Stomach (tissue), 9 donors: Measurements from ENCODE around the gene NT5DC4. TPM values are rescaled to one million over a fixed set of nuclear protein-coding genes. Genes with fewer than 3 reads are reported as not detected.

ENCODE experiments used
- DNase-seq, 2 donors: peaks; one replicate each; pipeline versions ENCODE4 v3.0.0 to v3.0.0-alpha.2; 2013 to 2019
- H3K27ac ChIP-seq, 5 donors: fragments of 200-600 bp in 4 of 5; sonication (generic) in 4 of 5; one replicate each; pipeline ENCODE4 v1.5.1; 2013 to 2019; ENCODE audit warnings: mild to moderate bottlenecking in 1 of 5, moderate library complexity in 1 of 5
- H3K27me3 ChIP-seq, 3 donors: fragments of 200-600 bp; sonication (generic); one replicate each; pipeline ENCODE4 v1.5.1; 2017 to 2019; ENCODE audit warnings: mixed run types in 1 of 3
- H3K36me3 ChIP-seq, 4 donors: fragments of 200-600 bp; sonication (generic); 1 replicate in 3 of 4; 2 replicates in 1 of 4; pipeline ENCODE4 v1.5.1; 2016 to 2019
- H3K4me1 ChIP-seq, 4 donors: fragments of 200-600 bp; sonication (generic); one replicate each; pipeline ENCODE4 v1.5.1; 2016 to 2019
- H3K4me3 ChIP-seq, 4 donors: fragments of 200-600 bp; sonication (generic) in 3 of 4; one replicate each; pipeline ENCODE4 v1.5.1; 2016 to 2019; ENCODE audit warnings: mild to moderate bottlenecking in 1 of 4
- H3K9me3 ChIP-seq, 4 donors: fragments of 200-600 bp; sonication (generic); one replicate each; pipeline ENCODE4 v1.5.1; 2016 to 2019
- CTCF ChIP-seq, 7 experiments: fragments of 450-650 bp in 4 of 7; fragments of 200-600 bp in 3 of 7; sonication (generic) in 3 of 7; IDR thresholded peaks; one replicate each; pipeline ENCODE4 v1.5.1; 2016 to 2019; ENCODE audit warnings: antibody characterized with exemption in 7 of 7, control low read depth in 2 of 7, mild to moderate bottlenecking in 1 of 7
- EP300 ChIP-seq: sonication (generic); formaldehyde crosslinking; IDR thresholded peaks from one replicate; pipeline ENCODE4 v1.6.1; 2017; ENCODE audit warnings: antibody characterized with exemption
- POLR2A ChIP-seq, 4 donors: fragments of 450-650 bp; IDR thresholded peaks; one replicate each; pipeline ENCODE4 v1.6.1; 2016; ENCODE audit warnings: antibody characterized with exemption in 4 of 4, control low read depth in 2 of 4, mild to moderate bottlenecking in 1 of 4, moderate library complexity in 1 of 4
- POLR2AphosphoS5 ChIP-seq, 3 donors: sonication (generic); formaldehyde crosslinking; IDR thresholded peaks; one replicate each; pipeline ENCODE4 v1.6.1; 2016; ENCODE audit warnings: antibody characterized with exemption in 3 of 3
- WGBS, 5 donors: extraction: QIAGEN DNeasy Blood & Tissue Kit in 3 of 5; methylation state at CpG; one replicate each; pipeline versions ENCODE4 v1.1.5 to v1.1.7; 2013 to 2018; 5-methylcytosine and 5-hydroxymethylcytosine counted together
- intact Hi-C: fragments of 100-400 bp; cut with DNase I; formaldehyde crosslinking; loops from one replicate; pipeline ENCODE4 v1.15.1; 2023; ENCODE audit warnings: low total_unique reads
- polyA plus RNA-seq, 3 donors: library from polyadenylated mRNA; stranded (reverse); fragments of 200-250 nt; gene quantifications; one replicate each; pipeline ENCODE4 v1.2.3, GENCODE V29; 2013
- total RNA-seq, 5 donors: library from RNA; depleted of rRNA; stranded (reverse); fragments of >200 nt; gene quantifications; one replicate each; pipeline versions ENCODE4 v1.1.0 to v1.2.3, GENCODE V29; 2014 to 2016
- donor health status: healthy with polysubstance abuse.
- donor health status: Bipolar disorder and iron deficiency.
- donor health status: healthy.

The NT5DC4 gene
- total and polyA plus RNA-seq, 8 donors, result not detected

GRCh38 chr2:112772322-112772721, 51.5 kb downstream of the NT5DC4 start:
- peaks cover 0 to 8% (median 0%) of the 10 kb centered on the region in 4 donors for H3K4me1 ChIP-seq
- H3K27ac ChIP-seq, result no peak overlapping the region
- intact Hi-C loops, result no loop called here
- no peaks in the 10 kb centered on the region for H3K9me3 ChIP-seq
- no peak overlapping the region for H3K4me3 ChIP-seq
- no peak for DNase-seq
- no peaks in the 10 kb centered on the region for H3K27me3 ChIP-seq
- 65 to 73% (median 69%) methylated on average over 4 of the region's 4 CpGs for WGBS, 5 donors
- no peak for TF ChIP-seq CTCF (IDR thresholded peaks at IDR 0.05)
- TF ChIP-seq POLR2AphosphoS5 (IDR thresholded peaks at IDR 0.05), result no peak
- TF ChIP-seq POLR2A (IDR thresholded peaks at IDR 0.05), result no peak
- no peak for TF ChIP-seq EP300
- no peaks in the 10 kb centered on the region for H3K36me3 ChIP-seq

- Histone ChIP-seq H3K9me3 (no peaks in the 10 kb centered on the region), H3K36me3 (no peaks in the 10 kb centered on the region), H3K27me3 (no peaks in the 10 kb centered on the region), H3K27ac (no peak overlapping the region), H3K4me1 (peaks cover 0 to 2% (median 0%) of the 10 kb centered on the region in 4 donors), H3K4me3 (no peak overlapping the region)
- WGBS, 5 donors, result 40 to 72% (median 63%) methylated on average over 2 of the region's 2 CpGs
- no peak for DNase-seq
- intact Hi-C loops, result no loop called here
- no peak for TF ChIP-seq POLR2A (IDR thresholded peaks at IDR 0.05)
- TF ChIP-seq EP300, result no peak
- no peak for TF ChIP-seq POLR2AphosphoS5 (IDR thresholded peaks at IDR 0.05)
- TF ChIP-seq CTCF (IDR thresholded peaks at IDR 0.05), result no peak
Observed at GRCh38 chr2:112772911-112773475, 52.2 kb downstream of the NT5DC4 start.

- WGBS, 5 donors, result 63 to 88% (median 68%) methylated on average over 2 of the region's 2 CpGs
- Histone ChIP-seq H3K27me3 (no peaks in the 10 kb centered on the region), H3K4me3 (no peak overlapping the region), H3K27ac (no peak overlapping the region), H3K9me3 (no peaks in the 10 kb centered on the region), H3K4me1 (no peaks in the 10 kb centered on the region), H3K36me3 (no peaks in the 10 kb centered on the region)
- TF ChIP-seq POLR2A (IDR thresholded peaks at IDR 0.05) (no peak), EP300 (no peak), CTCF (IDR thresholded peaks at IDR 0.05) (no peak), POLR2AphosphoS5 (IDR thresholded peaks at IDR 0.05) (no peak)
- intact Hi-C loops, result no loop called here
- no peak for DNase-seq
Observed at GRCh38 chr2:112773556-112773955, 52.7 kb downstream of the NT5DC4 start.

- Histone ChIP-seq H3K27me3 (no peaks in the 10 kb centered on the region), H3K27ac (no peak overlapping the region), H3K9me3 (no peaks in the 10 kb centered on the region), H3K4me3 (no peak overlapping the region), H3K4me1 (no peaks in the 10 kb centered on the region), H3K36me3 (no peaks in the 10 kb centered on the region)
- intact Hi-C loops, result no loop called here
- no peak for DNase-seq
- TF ChIP-seq CTCF (IDR thresholded peaks at IDR 0.05) (no peak), EP300 (no peak), POLR2A (IDR thresholded peaks at IDR 0.05) (no peak), POLR2AphosphoS5 (IDR thresholded peaks at IDR 0.05) (no peak)
- WGBS, 5 donors, result 94 to 98% (median 94%) methylated on average over 3 of the region's 3 CpGs
Observed at GRCh38 chr2:112774536-112775285, 53.9 kb downstream of the NT5DC4 start.
